Skeletal muscle tissue (tissue), 4 donors: Measurements from ENCODE around the gene JPH3. TPM values are rescaled to one million over a fixed set of nuclear protein-coding genes. Genes with fewer than 3 reads are reported as not detected.

Source experiments
- H3K27ac ChIP-seq: one replicate; pipeline ENCODE4 v1.7.0; 2013; ENCODE audit warnings: mild to moderate bottlenecking, low read depth, low read length, inconsistent platforms
- H3K27me3 ChIP-seq, 3 donors: one replicate each; pipeline ENCODE4 v1.7.0; 2013; ENCODE audit warnings: low read length in 3 of 3; ENCODE audit not compliant: control insufficient read depth in 3 of 3, insufficient read depth in 3 of 3
- H3K36me3 ChIP-seq, 3 donors: one replicate each; pipeline ENCODE4 v1.7.0; 2013; ENCODE audit warnings: low read length in 3 of 3; ENCODE audit not compliant: control insufficient read depth in 3 of 3, insufficient read depth in 3 of 3
- H3K4me1 ChIP-seq, 3 donors: one replicate each; pipeline ENCODE4 v1.7.0; 2013; ENCODE audit warnings: low read length in 3 of 3, mild to moderate bottlenecking in 3 of 3; ENCODE audit not compliant: control insufficient read depth in 3 of 3, insufficient read depth in 3 of 3
- H3K4me3 ChIP-seq, 3 donors: one replicate each; pipeline ENCODE4 v1.7.0; 2013; ENCODE audit warnings: low read length in 3 of 3
- H3K9ac ChIP-seq, 3 donors: one replicate each; pipeline ENCODE4 v1.7.0; 2013; ENCODE audit warnings: low read length in 3 of 3, mild to moderate bottlenecking in 3 of 3, moderate library complexity in 2 of 3, low read depth in 1 of 3
- H3K9me3 ChIP-seq, 3 donors: one replicate each; pipeline ENCODE4 v1.7.0; 2013; ENCODE audit warnings: low read length in 3 of 3; ENCODE audit not compliant: control insufficient read depth in 3 of 3
- total RNA-seq: library from RNA; depleted of rRNA; stranded (reverse); fragments of >200 nt; gene quantifications from one replicate; pipeline ENCODE4 v1.2.3, GENCODE V29; 2014
- donor health status: Osteomylitis.

The JPH3 gene
- total RNA-seq, 1 donor from 2014 or later = not detected

- Histone ChIP-seq H3K9ac (no peak overlapping the region), H3K27me3 (peaks cover 28 to 55% (median 47%) of the 10 kb centered on the region in 3 donors), H3K36me3 (no peaks in the 10 kb centered on the region), H3K9me3 (no peaks in the 10 kb centered on the region), H3K27ac (no peak overlapping the region), H3K4me1 (no peaks in the 10 kb centered on the region), H3K4me3 (no peak overlapping the region)
These were observed 42.3 kb downstream of the JPH3 start for GRCh38 chr16:87644596-87644995.

GRCh38 chr16:87645802-87646201 lies 43.5 kb downstream of the JPH3 start:
- Histone ChIP-seq H3K27ac (no peak overlapping the region), H3K4me3 (no peak overlapping the region), H3K9ac (no peak overlapping the region), H3K36me3 (no peaks in the 10 kb centered on the region), H3K9me3 (no peaks in the 10 kb centered on the region), H3K27me3 (peaks cover 25 to 55% (median 50%) of the 10 kb centered on the region in 3 donors), H3K4me1 (no peaks in the 10 kb centered on the region)

GRCh38 chr16:87647431-87648185 lies 45.3 kb downstream of the JPH3 start:
- Histone ChIP-seq H3K27ac (no peak overlapping the region), H3K27me3 (peaks cover 22 to 48% (median 45%) of the 10 kb centered on the region in 3 donors), H3K4me1 (no peaks in the 10 kb centered on the region), H3K36me3 (no peaks in the 10 kb centered on the region), H3K9ac (no peak overlapping the region), H3K9me3 (no peaks in the 10 kb centered on the region), H3K4me3 (no peak overlapping the region)

GRCh38 chr16:87648236-87648635 lies 45.9 kb downstream of the JPH3 start:
- Histone ChIP-seq H3K9ac (no peak overlapping the region), H3K4me1 (no peaks in the 10 kb centered on the region), H3K27ac (no peak overlapping the region), H3K4me3 (no peak overlapping the region), H3K27me3 (peaks cover 22 to 48% (median 46%) of the 10 kb centered on the region in 3 donors), H3K9me3 (no peaks in the 10 kb centered on the region), H3K36me3 (no peaks in the 10 kb centered on the region)

- no peak overlapping the region for H3K4me3 ChIP-seq
- H3K36me3 ChIP-seq = no peaks in the 10 kb centered on the region
- no peak overlapping the region for H3K27ac ChIP-seq
- H3K9me3 ChIP-seq = no peaks in the 10 kb centered on the region
- no peak overlapping the region for H3K9ac ChIP-seq
- H3K4me1 ChIP-seq = no peaks in the 10 kb centered on the region
- peaks cover 22 to 47% (median 44%) of the 10 kb centered on the region in 3 donors for H3K27me3 ChIP-seq
These were observed 46.6 kb downstream of the JPH3 start for GRCh38 chr16:87648698-87649487.

DNA sequence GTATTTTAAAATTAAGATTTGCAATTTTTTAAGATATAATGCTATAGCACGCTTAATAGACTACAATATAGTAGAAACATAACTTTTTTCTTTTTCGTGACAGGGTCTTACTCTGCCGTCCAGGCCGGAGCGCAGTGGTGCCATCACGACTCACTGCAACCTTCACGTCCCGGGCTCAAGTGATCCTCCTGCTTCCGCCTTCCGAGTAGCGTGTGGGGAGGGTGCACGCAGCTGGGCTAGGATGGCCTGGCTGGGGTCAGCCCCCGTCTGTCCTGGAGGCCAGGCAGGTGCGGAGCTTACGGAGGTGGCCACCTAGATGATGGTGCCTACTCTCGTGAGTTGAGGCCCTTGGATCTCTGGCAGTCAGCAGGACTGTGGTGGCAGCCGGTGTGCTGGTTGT lies 50.1 kb downstream of the JPH3 start:
- H3K36me3 ChIP-seq = no peaks in the 10 kb centered on the region
- H3K27ac ChIP-seq = no peak overlapping the region
- no peaks in the 10 kb centered on the region for H3K9me3 ChIP-seq
- peaks cover 44 to 63% (median 58%) of the 10 kb centered on the region in 3 donors for H3K27me3 ChIP-seq
- no peak overlapping the region for H3K4me3 ChIP-seq
- H3K4me1 ChIP-seq = no peaks in the 10 kb centered on the region
- H3K9ac ChIP-seq = no peak overlapping the region

DNA sequence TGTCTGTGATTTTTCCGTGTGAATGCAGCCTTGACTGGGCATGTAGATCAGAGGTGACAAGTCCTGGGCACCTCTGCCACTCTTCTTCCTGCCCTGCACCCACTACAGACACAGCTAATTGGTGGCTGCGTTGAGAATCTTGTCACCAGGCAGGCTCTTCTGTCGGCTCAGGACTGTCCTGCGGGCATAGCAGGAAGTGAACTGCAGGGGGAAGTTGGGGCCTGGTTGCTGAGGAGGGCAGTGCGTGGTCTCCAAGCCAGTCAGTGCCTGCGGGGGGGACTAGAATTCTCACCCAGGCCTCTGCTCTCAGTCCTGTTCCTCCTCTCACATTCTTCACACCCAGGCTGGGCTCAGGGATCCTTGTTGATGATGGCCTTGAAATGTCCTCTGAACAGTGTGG lies 50.5 kb downstream of the JPH3 start:
- Histone ChIP-seq H3K4me1 (no peaks in the 10 kb centered on the region), H3K27me3 (peaks cover 40 to 63% (median 57%) of the 10 kb centered on the region in 3 donors), H3K9me3 (peaks cover 0 to 3% (median 3%) of the 10 kb centered on the region in 3 donors), H3K4me3 (no peak overlapping the region), H3K27ac (no peak overlapping the region), H3K9ac (no peak overlapping the region), H3K36me3 (no peaks in the 10 kb centered on the region)

DNA sequence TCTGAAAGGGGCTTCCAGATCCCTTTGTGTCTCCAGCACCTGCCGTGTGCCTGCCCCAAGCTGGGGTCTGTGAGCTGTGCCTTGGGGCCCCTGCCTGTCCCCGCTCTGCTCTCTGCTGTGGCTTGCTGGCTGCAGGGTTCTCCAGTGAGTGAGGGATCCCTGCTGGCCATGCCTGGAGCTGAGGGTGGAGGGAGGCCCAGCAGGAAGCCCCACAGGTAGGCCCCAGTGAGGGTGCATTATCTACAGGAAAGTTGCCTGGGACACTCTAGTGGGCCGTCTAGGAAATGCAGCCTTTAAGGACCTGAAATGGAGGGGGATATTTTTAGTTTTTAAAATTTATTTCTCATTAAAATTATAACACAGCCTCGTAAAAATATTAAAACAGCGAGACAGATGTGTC lies 50.9 kb downstream of the JPH3 start:
- Histone ChIP-seq H3K9ac (no peak overlapping the region), H3K4me1 (no peaks in the 10 kb centered on the region), H3K36me3 (no peaks in the 10 kb centered on the region), H3K4me3 (no peak overlapping the region), H3K27ac (no peak overlapping the region), H3K9me3 (peaks cover 0 to 5% (median 4%) of the 10 kb centered on the region in 3 donors), H3K27me3 (peaks cover 44 to 63% (median 56%) of the 10 kb centered on the region in 3 donors)

DNA sequence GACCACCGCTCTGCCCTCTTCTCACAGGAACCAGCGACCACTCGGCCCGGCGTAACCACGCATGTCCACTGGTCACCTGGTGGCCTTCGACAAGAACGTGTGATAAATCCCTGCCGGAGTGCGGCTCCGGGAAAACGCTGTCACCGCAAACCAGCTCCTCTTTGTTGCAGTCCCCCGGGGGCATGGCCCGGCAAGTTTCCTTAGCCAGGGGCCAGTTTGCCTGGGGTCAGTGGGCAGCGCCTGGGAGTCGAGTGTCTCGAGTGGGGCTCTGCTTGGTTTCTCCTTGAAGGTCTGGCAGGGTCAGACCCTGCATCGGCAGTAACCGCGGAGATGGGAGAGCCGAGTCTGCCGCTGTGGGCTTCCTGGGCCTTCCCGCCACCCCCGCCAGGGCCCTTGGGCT lies 52.5 kb downstream of the JPH3 start:
- H3K9ac ChIP-seq = no peak overlapping the region
- peaks cover 0 to 5% (median 4%) of the 10 kb centered on the region in 3 donors for H3K9me3 ChIP-seq
- H3K4me1 ChIP-seq = no peaks in the 10 kb centered on the region
- no peaks in the 10 kb centered on the region for H3K36me3 ChIP-seq
- no peak overlapping the region for H3K4me3 ChIP-seq
- peaks cover 37 to 56% (median 52%) of the 10 kb centered on the region in 3 donors for H3K27me3 ChIP-seq
- H3K27ac ChIP-seq = no peak overlapping the region

DNA sequence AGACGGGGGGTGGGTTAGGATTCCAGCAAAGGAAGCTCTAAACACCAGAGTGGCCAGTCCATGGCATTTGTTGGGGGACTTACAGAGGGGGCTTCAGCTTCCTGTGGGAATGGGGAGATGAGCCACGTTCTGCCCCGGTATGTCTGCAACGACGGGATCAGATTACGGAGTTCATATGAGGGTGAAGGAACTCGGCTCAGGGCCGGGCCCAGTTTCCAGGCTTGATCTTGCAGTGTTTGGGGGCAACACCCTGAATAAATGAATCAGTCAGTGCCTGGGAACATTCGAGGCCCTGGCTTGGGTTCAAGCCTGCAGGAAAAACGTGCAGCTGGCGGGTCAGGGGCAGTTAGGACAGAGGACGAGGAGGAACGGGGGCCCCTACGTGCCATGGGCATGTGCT lies 54.0 kb downstream of the JPH3 start:
- Histone ChIP-seq H3K4me3 (no peak overlapping the region), H3K27me3 (peaks cover 36 to 66% (median 60%) of the 10 kb centered on the region in 3 donors), H3K9me3 (peaks cover 0 to 5% (median 4%) of the 10 kb centered on the region in 3 donors), H3K9ac (no peak overlapping the region), H3K27ac (no peak overlapping the region), H3K36me3 (no peaks in the 10 kb centered on the region), H3K4me1 (no peaks in the 10 kb centered on the region)
